Fibroblast of lung (primary cell): ENCODE results near the gene NDST3. TPM values are rescaled to one million over a fixed set of nuclear protein-coding genes. Genes with fewer than 3 reads are reported as not detected.
A peak's percentile ranks its signal among the peaks of the same experiment; 100 is the strongest.

ENCODE experiments used
- DNase-seq, 2 donors: peaks; one replicate each; pipeline versions ENCODE4 v3.0.0 to v3.0.0-alpha.2; 2010; ENCODE audit warnings: low read depth in 2 of 2
- H2AFZ ChIP-seq: 2 replicates; pipeline ENCODE4 v1.5.1; 2012; ENCODE audit warnings: low read length, control low read depth, inconsistent platforms
- H3K27ac ChIP-seq: 2 replicates; pipeline ENCODE4 v1.5.1; 2011; ENCODE audit warnings: low read length, control low read depth; ENCODE audit not compliant: insufficient read depth
- H3K27me3 ChIP-seq: 2 replicates; pipeline ENCODE4 v1.5.1; 2011; ENCODE audit warnings: mild to moderate bottlenecking, low read length; ENCODE audit not compliant: control insufficient read depth, insufficient read depth
- H3K36me3 ChIP-seq: 2 replicates; pipeline ENCODE4 v1.5.1; 2011; ENCODE audit warnings: low read length; ENCODE audit not compliant: control insufficient read depth, insufficient read depth
- H3K4me1 ChIP-seq: 2 replicates; pipeline ENCODE4 v1.5.1; 2011; ENCODE audit warnings: low read length; ENCODE audit not compliant: control insufficient read depth, insufficient read depth; ENCODE audit errors: extremely low read depth
- H3K4me2 ChIP-seq: 2 replicates; pipeline ENCODE4 v1.5.1; 2011; ENCODE audit warnings: low read length, control low read depth; ENCODE audit not compliant: insufficient read depth; ENCODE audit errors: extremely low read depth
- H3K4me3 ChIP-seq, 4 experiments: fragments of 200-600 bp in 1 of 4; sonication (generic) in 1 of 4; replicated peaks in 1 of 4; 2 replicates each; pipeline ENCODE4 v1.5.1; 2011 to 2016; ENCODE audit warnings: low read length in 4 of 4, low read depth in 3 of 4, mild to moderate bottlenecking in 3 of 4, control low read depth in 2 of 4, inconsistent platforms in 1 of 4, mixed read lengths in 1 of 4; ENCODE audit not compliant: insufficient read depth in 1 of 4; ENCODE audit errors: control extremely low read depth in 1 of 4
- H3K79me2 ChIP-seq: 2 replicates; pipeline ENCODE4 v1.5.1; 2012; ENCODE audit warnings: mild to moderate bottlenecking, low read length, inconsistent platforms; ENCODE audit not compliant: control insufficient read depth, insufficient read depth
- H3K9ac ChIP-seq: 2 replicates; pipeline ENCODE4 v1.5.1; 2011; ENCODE audit warnings: mild to moderate bottlenecking, low read length, control low read depth; ENCODE audit not compliant: insufficient read depth
- H3K9me3 ChIP-seq: 2 replicates; pipeline ENCODE4 v1.5.1; 2012; ENCODE audit warnings: low read depth, low read length; ENCODE audit not compliant: control insufficient read depth, insufficient read depth
- H4K20me1 ChIP-seq: 2 replicates; pipeline ENCODE4 v1.5.1; 2011; ENCODE audit warnings: low read length; ENCODE audit not compliant: control insufficient read depth, insufficient read depth; ENCODE audit errors: extremely low read depth
- CTCF ChIP-seq, 2 donors: IDR thresholded peaks in 1 of 2; conservative IDR thresholded peaks in 1 of 2; 1 replicate in 1 of 2; 2 replicates in 1 of 2; pipeline ENCODE4 v1.5.1; 2011 to 2012; ENCODE audit warnings: low read length in 2 of 2, control low read depth in 1 of 2, inconsistent platforms in 1 of 2, low read depth in 1 of 2, mild to moderate bottlenecking in 1 of 2
- EZH2 ChIP-seq: IDR thresholded peaks from 2 replicates; pipeline ENCODE4 v1.5.1; 2012; ENCODE audit warnings: low read length, control low read depth, mild to moderate bottlenecking; ENCODE audit errors: missing control alignments
- polyA plus RNA-seq, 2 donors: library from polyadenylated mRNA; depleted of rRNA in 1 of 2; stranded (reverse) in 1 of 2; unstranded in 1 of 2; fragments of >200 nt; gene quantifications; 2 replicates each; pipeline ENCODE4 v1.2.1, GENCODE V29; 2011 to 2012; ENCODE audit warnings: missing spikeins in 1 of 2
- total RNA-seq: library from RNA; depleted of rRNA; stranded (reverse); fragments of >200 nt; gene quantifications from 2 replicates; pipeline ENCODE4 v1.2.1, GENCODE V29; 2014

NDST3 gene
- total and polyA plus RNA-seq, 2 donors (not counting 1 experiment from before 2014, with no cell fraction given), result 0.16 TPM; not detected in 1

GRCh38 chr4:118206627-118207026, 172.3 kb downstream of the NDST3 start:
- H3K36me3 ChIP-seq, result no peaks in the 10 kb centered on the region
- H3K4me3 ChIP-seq, result no peak overlapping the region
- TF ChIP-seq CTCF (conservative IDR thresholded peaks at IDR 0.05 in 1 of 2, IDR thresholded peaks at IDR 0.05 in 1 of 2; ENCODE audit: low read depth in 1 of 2, low read length in 2 of 2) (no peak), EZH2 (no peak)
- no peak overlapping the region for H3K4me2 ChIP-seq
- H4K20me1 ChIP-seq, result no peaks in the 10 kb centered on the region
- H3K9ac ChIP-seq, result no peak overlapping the region
- no peak overlapping the region for H2AFZ ChIP-seq
- H3K27me3 ChIP-seq, result no peaks in the 10 kb centered on the region
- H3K27ac ChIP-seq, result no peak overlapping the region
- H3K4me1 ChIP-seq, result no peaks in the 10 kb centered on the region
- H3K79me2 ChIP-seq, result no peaks in the 10 kb centered on the region
- no peaks in the 10 kb centered on the region for H3K9me3 ChIP-seq
- peak in 1 of 2 donors; percentile 29 for DNase-seq

DNA sequence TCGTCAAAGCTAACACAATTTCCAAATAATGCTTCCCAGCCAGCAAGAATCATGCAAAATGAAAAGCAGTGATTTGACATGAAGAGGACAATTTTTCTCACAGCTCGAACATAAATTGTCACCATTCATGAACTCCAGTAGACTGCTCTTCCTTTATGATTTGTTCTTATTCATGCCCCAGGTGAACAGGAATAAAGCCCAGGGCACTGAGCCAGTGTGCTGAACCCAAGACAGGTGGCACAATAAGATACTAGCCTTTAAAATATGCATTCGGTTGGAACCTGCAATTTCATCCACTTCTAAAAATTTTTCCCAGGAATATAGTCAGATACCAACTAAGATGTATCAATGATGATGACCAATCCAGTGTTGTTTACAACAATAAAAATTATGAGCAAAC, 178.8 kb downstream of the NDST3 start:
- no peak overlapping the region for H3K4me3 ChIP-seq
- no peak for DNase-seq
- H3K9me3 ChIP-seq, result no peaks in the 10 kb centered on the region
- H2AFZ ChIP-seq, result no peak overlapping the region
- no peaks in the 10 kb centered on the region for H4K20me1 ChIP-seq
- no peaks in the 10 kb centered on the region for H3K79me2 ChIP-seq
- no peak overlapping the region for H3K4me2 ChIP-seq
- H3K9ac ChIP-seq, result no peak overlapping the region
- no peaks in the 10 kb centered on the region for H3K4me1 ChIP-seq
- no peak overlapping the region for H3K27ac ChIP-seq
- H3K27me3 ChIP-seq, result no peaks in the 10 kb centered on the region
- no peak for TF ChIP-seq CTCF (conservative IDR thresholded peaks at IDR 0.05 in 1 of 2, IDR thresholded peaks at IDR 0.05 in 1 of 2; ENCODE audit: low read depth in 1 of 2, low read length in 2 of 2)
- H3K36me3 ChIP-seq, result no peaks in the 10 kb centered on the region

DNA sequence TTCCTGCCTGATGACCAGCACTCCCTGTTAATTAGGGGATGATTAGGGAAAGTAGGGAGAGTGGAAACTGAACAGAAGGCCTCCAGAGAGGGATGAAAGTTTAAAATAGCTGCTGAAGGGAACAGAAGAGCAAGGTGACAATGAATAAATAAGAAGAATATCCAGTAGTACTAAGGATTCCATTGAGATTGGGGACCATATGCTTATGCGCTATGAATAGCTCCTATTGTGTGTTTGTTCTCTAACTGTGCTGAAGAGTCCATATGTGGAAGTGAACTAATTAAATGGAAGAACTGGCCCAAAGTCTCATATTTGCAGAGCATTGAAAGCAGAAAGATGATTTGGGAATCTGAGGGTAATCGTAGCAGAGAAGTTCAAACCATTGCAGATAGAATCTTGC, 181.5 kb downstream of the NDST3 start:
- DNase-seq, result no peak
- H3K9me3 ChIP-seq, result no peaks in the 10 kb centered on the region
- no peaks in the 10 kb centered on the region for H3K79me2 ChIP-seq
- H3K9ac ChIP-seq, result no peak overlapping the region
- H3K4me3 ChIP-seq, result no peak overlapping the region
- no peaks in the 10 kb centered on the region for H3K36me3 ChIP-seq
- H4K20me1 ChIP-seq, result no peaks in the 10 kb centered on the region
- H2AFZ ChIP-seq, result no peak overlapping the region
- H3K4me2 ChIP-seq, result no peak overlapping the region
- no peaks in the 10 kb centered on the region for H3K4me1 ChIP-seq
- TF ChIP-seq EZH2 (no peak), CTCF (conservative IDR thresholded peaks at IDR 0.05 in 1 of 2, IDR thresholded peaks at IDR 0.05 in 1 of 2; ENCODE audit: low read depth in 1 of 2, low read length in 2 of 2) (no peak)
- no peaks in the 10 kb centered on the region for H3K27me3 ChIP-seq
- H3K27ac ChIP-seq, result no peak overlapping the region
